ENCODE measurements around the gene CTH. TPM values are rescaled to one million over a fixed set of nuclear protein-coding genes. Genes with fewer than 3 reads are reported as not detected.
"Not testable (repeated sequence)": the region's sequence is repeated elsewhere in the genome, so short reads cannot be mapped to it uniquely, and the experiment has no call there.

CTH gene
- polyA plus RNA-seq, 3 donors = 0.16 to 1.5 (median 0.28) TPM

GRCh38 chr1:70371586-70371985, 39.5 kb upstream of the CTH start:
- WGBS (ENCODE audit: insufficient coverage) = 93% methylated on average over 3 of the region's 3 CpGs
- H3K36me3 Mint-ChIP-seq; H3K79me2 ChIP-seq (ENCODE audit: insufficient read depth, low read length); H3K4me1 Mint-ChIP-seq; H3K4me2 ChIP-seq (replicated peaks; ENCODE audit: extremely low read depth, low read length, poor library complexity, severe bottlenecking); H3K27me3 ChIP-seq (ENCODE audit: control insufficient read depth in 2 of 2, insufficient read depth in 2 of 2, low read length in 2 of 2); H3K9me3 ChIP-seq (replicated peaks in 1 of 2; ENCODE audit: control insufficient read depth in 1 of 2, insufficient read depth in 1 of 2, low read length in 2 of 2); H2AFZ ChIP-seq (ENCODE audit: insufficient read depth, low read depth, low read length, poor library complexity, severe bottlenecking); H3K4me3 Mint-ChIP-seq; H3K9me3 Mint-ChIP-seq; H3K4me3 ChIP-seq (replicated peaks in 1 of 3; ENCODE audit: low read depth in 2 of 3, low read length in 3 of 3); H3K9ac ChIP-seq (ENCODE audit: insufficient read depth, low read length, poor library complexity, severe bottlenecking); H3K27ac ChIP-seq (ENCODE audit: low read depth in 1 of 2, low read length in 2 of 2); H3K36me3 ChIP-seq (replicated peaks in 1 of 2; ENCODE audit: control insufficient read depth in 1 of 2, insufficient read depth in 2 of 2, low read length in 2 of 2); DNase-seq; intact Hi-C loops (cut with micrococcal nuclease); H4K20me1 ChIP-seq (ENCODE audit: insufficient read depth, low read length); H3K27me3 Mint-ChIP-seq (ENCODE audit: low read depth in 3 of 3); H3K27ac Mint-ChIP-seq; H3K4me1 ChIP-seq (ENCODE audit: control insufficient read depth in 1 of 2, insufficient read depth in 2 of 2, low read length in 2 of 2): not testable (repeated sequence)

- peaks cover 0 to 6% of the 10 kb centered on the region in 2 donors for H3K4me1 ChIP-seq (ENCODE audit: control insufficient read depth in 1 of 2, insufficient read depth in 2 of 2, low read length in 2 of 2)
- no peak overlapping the region for H3K4me3 ChIP-seq (replicated peaks in 1 of 3; ENCODE audit: low read depth in 2 of 3, low read length in 3 of 3)
- no peaks in the 10 kb centered on the region for H3K36me3 ChIP-seq (replicated peaks in 1 of 2; ENCODE audit: control insufficient read depth in 1 of 2, insufficient read depth in 2 of 2, low read length in 2 of 2)
- no peak for DNase-seq
- H3K27me3 ChIP-seq (ENCODE audit: control insufficient read depth in 2 of 2, insufficient read depth in 2 of 2, low read length in 2 of 2) = no peaks in the 10 kb centered on the region
- Mint-ChIP-seq H3K36me3 (no peaks in the 10 kb centered on the region), H3K27ac (no peak overlapping the region), H3K27me3 (ENCODE audit: low read depth in 3 of 3) (peaks cover 0 to 2% (median 2%) of the 10 kb centered on the region in 3 donors), H3K4me3 (no peak overlapping the region), H3K9me3 (peaks cover 0 to 4% (median 0%) of the 10 kb centered on the region in 7 donors), H3K4me1 (peaks cover 10% of the 10 kb centered on the region)
- H3K4me2 ChIP-seq (replicated peaks; ENCODE audit: extremely low read depth, low read length, poor library complexity, severe bottlenecking) = no peak overlapping the region
- 88% methylated on average over 3 of the region's 4 CpGs for WGBS (ENCODE audit: insufficient coverage)
- H3K79me2 ChIP-seq (ENCODE audit: insufficient read depth, low read length) = no peaks in the 10 kb centered on the region
- intact Hi-C loops (cut with micrococcal nuclease) = no loop called here
- no peaks in the 10 kb centered on the region for H4K20me1 ChIP-seq (ENCODE audit: insufficient read depth, low read length)
- H2AFZ ChIP-seq (ENCODE audit: insufficient read depth, low read depth, low read length, poor library complexity, severe bottlenecking) = no peak overlapping the region
- H3K9ac ChIP-seq (ENCODE audit: insufficient read depth, low read length, poor library complexity, severe bottlenecking) = no peak overlapping the region
- H3K27ac ChIP-seq (ENCODE audit: low read depth in 1 of 2, low read length in 2 of 2) = no peak overlapping the region
- no peaks in the 10 kb centered on the region for H3K9me3 ChIP-seq (replicated peaks in 1 of 2; ENCODE audit: control insufficient read depth in 1 of 2, insufficient read depth in 1 of 2, low read length in 2 of 2)
- no peak for TF ChIP-seq CTCF (IDR thresholded peaks at IDR 0.05)
Measured at GRCh38 chr1:70372426-70372825, 38.6 kb upstream of the CTH start.

GRCh38 chr1:70373580-70373979, 37.5 kb upstream of the CTH start:
- H3K9me3 Mint-ChIP-seq; H3K9me3 ChIP-seq (replicated peaks in 1 of 2; ENCODE audit: control insufficient read depth in 1 of 2, insufficient read depth in 1 of 2, low read length in 2 of 2); H3K27ac ChIP-seq (ENCODE audit: low read depth in 1 of 2, low read length in 2 of 2); intact Hi-C loops (cut with micrococcal nuclease); H3K4me3 ChIP-seq (replicated peaks in 1 of 3; ENCODE audit: low read depth in 2 of 3, low read length in 3 of 3); H3K36me3 Mint-ChIP-seq; H2AFZ ChIP-seq (ENCODE audit: insufficient read depth, low read depth, low read length, poor library complexity, severe bottlenecking); H3K79me2 ChIP-seq (ENCODE audit: insufficient read depth, low read length); H4K20me1 ChIP-seq (ENCODE audit: insufficient read depth, low read length); H3K4me1 Mint-ChIP-seq; H3K4me3 Mint-ChIP-seq; H3K9ac ChIP-seq (ENCODE audit: insufficient read depth, low read length, poor library complexity, severe bottlenecking); DNase-seq; H3K4me2 ChIP-seq (replicated peaks; ENCODE audit: extremely low read depth, low read length, poor library complexity, severe bottlenecking); H3K27me3 Mint-ChIP-seq (ENCODE audit: low read depth in 3 of 3); H3K27me3 ChIP-seq (ENCODE audit: control insufficient read depth in 2 of 2, insufficient read depth in 2 of 2, low read length in 2 of 2); H3K36me3 ChIP-seq (replicated peaks in 1 of 2; ENCODE audit: control insufficient read depth in 1 of 2, insufficient read depth in 2 of 2, low read length in 2 of 2); H3K27ac Mint-ChIP-seq; H3K4me1 ChIP-seq (ENCODE audit: control insufficient read depth in 1 of 2, insufficient read depth in 2 of 2, low read length in 2 of 2): not testable (repeated sequence)
- WGBS (ENCODE audit: insufficient coverage) = 100% methylated on average over 1 of the region's 2 CpGs

All from CD14-positive monocyte (primary cell).